ENCODE results near the gene NFKBIZ. TPM values are rescaled to one million over a fixed set of nuclear protein-coding genes. Genes with fewer than 3 reads are reported as not detected.
"Not testable (repeated sequence)": the region's sequence is repeated elsewhere in the genome, so short reads cannot be mapped to it uniquely, and the experiment has no call there.

Gene NFKBIZ
- total and polyA plus RNA-seq, 4 experiments from 2014 or later, result 7.3 to 79.5 (median 44.6) TPM

GRCh38 chr3:101861212-101861788 is 12.0 kb downstream of the NFKBIZ start:
- Mint-ChIP-seq H3K27me3 (no peaks in the 10 kb centered on the region), H3K36me3 (peaks cover 45 to 56% of the 10 kb centered on the region in 2 donors), H3K27ac (peak overlapping the region in 6 of 7 donors; percentile 2 to 43 (median 6)), H3K4me3 (no peak overlapping the region), H3K4me1 (peaks cover 9 to 19% (median 15%) of the 10 kb centered on the region in 4 donors), H3K9me3 (no peaks in the 10 kb centered on the region)
- Histone ChIP-seq H3K4me1 (ENCODE audit: insufficient read depth, low read length) (peaks cover 15% of the 10 kb centered on the region), H3K36me3 (ENCODE audit: insufficient read depth, low read length) (peaks cover 46% of the 10 kb centered on the region), H3K27me3 (ENCODE audit: insufficient read depth, low read length) (no peaks in the 10 kb centered on the region), H3K4me3 (ENCODE audit: low read length in 2 of 2) (no peak overlapping the region), H3K9me3 (ENCODE audit: control insufficient read depth in 1 of 2, low read length in 2 of 2) (no peaks in the 10 kb centered on the region), H3K27ac (ENCODE audit: low read depth, low read length) (no peak overlapping the region)
- no peak for DNase-seq
- ChIA-PET POLR2A (ENCODE audit: partially characterized antibody) (interaction anchor here (1.2 kb wide), 1 partner anchor 10 kb away, joined by 4 read pairs; no protein-coding TSS in a partner anchor), CTCF (ENCODE audit: partially characterized antibody) (no interaction called here)
- intact Hi-C loops (cut with micrococcal nuclease), result no loop called here

DNA sequence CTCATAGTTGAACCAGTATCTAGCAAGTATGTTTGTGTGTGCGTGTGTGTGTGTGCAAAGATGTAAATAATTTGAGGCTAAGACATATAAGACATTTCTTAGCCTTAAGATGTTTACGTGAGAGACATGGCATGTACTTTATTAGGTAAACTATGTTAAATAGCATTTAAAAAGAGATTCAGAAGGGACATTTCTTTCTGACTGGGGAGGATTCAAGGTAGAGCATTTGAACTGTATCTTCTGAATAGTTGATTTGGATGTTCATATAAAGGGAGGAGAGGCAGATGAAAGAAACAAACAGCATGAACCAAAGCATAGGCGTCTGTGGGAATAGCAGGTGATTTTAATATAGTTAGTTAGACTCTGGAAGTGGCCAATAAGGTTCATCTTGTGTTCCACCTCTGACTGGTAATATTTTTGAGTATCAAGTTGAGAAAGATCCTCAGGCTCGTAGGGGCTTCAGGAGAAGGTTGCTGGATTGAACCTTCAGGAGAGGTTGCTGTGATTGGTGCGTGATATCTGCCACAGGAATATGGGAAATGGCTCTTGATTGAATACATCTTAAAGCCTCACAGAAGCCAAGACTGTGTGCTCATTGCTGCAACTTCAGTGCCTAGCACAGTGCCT is 12.6 kb downstream of the NFKBIZ start:
- Mint-ChIP-seq H3K4me3 (no peak overlapping the region), H3K9me3 (no peaks in the 10 kb centered on the region), H3K36me3 (peaks cover 45 to 50% of the 10 kb centered on the region in 2 donors), H3K4me1 (peaks cover 9 to 18% (median 14%) of the 10 kb centered on the region in 4 donors), H3K27ac (peak overlapping the region in 6 of 7 donors; percentile 2 to 43 (median 6)), H3K27me3 (no peaks in the 10 kb centered on the region)
- Histone ChIP-seq H3K36me3 (ENCODE audit: insufficient read depth, low read length) (peaks cover 40% of the 10 kb centered on the region), H3K4me1 (ENCODE audit: insufficient read depth, low read length) (peaks cover 13% of the 10 kb centered on the region), H3K9me3 (ENCODE audit: control insufficient read depth in 1 of 2, low read length in 2 of 2) (no peaks in the 10 kb centered on the region), H3K27me3 (ENCODE audit: insufficient read depth, low read length) (no peaks in the 10 kb centered on the region), H3K4me3 (ENCODE audit: low read length in 2 of 2) (no peak overlapping the region), H3K27ac (ENCODE audit: low read depth, low read length) (no peak overlapping the region)
- DNase-seq, result no peak
- ChIA-PET POLR2A (ENCODE audit: partially characterized antibody) (interaction anchor here (0.7 to 1.2 kb wide), 2 partner anchors 11 to 185 kb away, joined by 3 to 4 read pairs; partner anchors contain the start of gene ZBTB11), CTCF (ENCODE audit: partially characterized antibody) (interaction anchor here (0.8 kb wide), 1 partner anchor 364 kb away, joined by 3 read pairs; no protein-coding TSS in a partner anchor)
- intact Hi-C loops (cut with micrococcal nuclease), result no loop called here

DNA sequence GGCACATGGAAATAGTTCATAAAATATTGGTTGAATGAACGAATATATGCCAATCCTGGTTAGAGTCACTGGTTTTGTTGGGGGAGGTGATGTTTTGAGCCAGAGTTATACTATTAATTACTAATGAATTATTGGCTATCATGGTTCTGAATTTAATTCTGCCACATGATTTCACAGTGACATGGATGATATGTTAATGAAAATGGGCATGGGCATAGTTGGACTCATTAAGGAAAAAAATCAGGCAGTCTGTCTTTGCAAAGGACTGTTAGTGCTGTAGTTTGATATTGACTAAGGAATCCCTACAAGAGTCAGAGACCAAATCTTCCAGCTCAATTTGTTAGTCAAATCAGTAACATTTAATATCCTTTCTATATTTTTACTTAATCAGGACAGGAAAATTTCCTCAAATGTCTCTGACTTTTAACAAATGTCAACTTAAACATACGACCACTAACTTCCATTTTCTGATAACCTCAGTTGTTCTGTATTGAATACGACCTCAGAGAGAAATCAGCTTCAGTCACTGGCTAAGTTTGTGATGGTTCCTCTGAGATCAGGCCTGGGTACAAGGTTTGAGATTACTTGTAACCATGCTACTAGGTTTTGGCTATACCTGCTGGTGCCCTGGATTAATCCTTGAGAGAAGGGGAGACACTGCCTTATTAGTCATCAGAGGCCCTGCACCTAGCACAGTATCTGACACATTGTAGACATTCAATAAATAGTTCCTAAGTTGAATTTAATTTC is 13.3 kb downstream of the NFKBIZ start:
- Mint-ChIP-seq H3K4me3 (no peak overlapping the region), H3K36me3 (peaks cover 40 to 43% of the 10 kb centered on the region in 2 donors), H3K4me1 (peaks cover 4 to 11% (median 7%) of the 10 kb centered on the region in 4 donors), H3K27ac (peak overlapping the region in 4 of 7 donors; percentile 2 to 74 (median 23)), H3K27me3 (no peaks in the 10 kb centered on the region), H3K9me3 (no peaks in the 10 kb centered on the region)
- DNase-seq, result no peak
- H3K4me3 ChIP-seq (ENCODE audit: low read length in 2 of 2), result no peak overlapping the region
- intact Hi-C loops (cut with micrococcal nuclease), result no loop called here
- peaks cover 6% of the 10 kb centered on the region for H3K4me1 ChIP-seq (ENCODE audit: insufficient read depth, low read length)
- ChIA-PET POLR2A (ENCODE audit: partially characterized antibody) (interaction anchor here (0.7 kb wide), 1 partner anchor 186 kb away, joined by 3 read pairs; the partner anchor contains the start of gene ZBTB11), CTCF (ENCODE audit: partially characterized antibody) (interaction anchor here (0.8 kb wide), 1 partner anchor 363 kb away, joined by 3 read pairs; no protein-coding TSS in a partner anchor)
- no peaks in the 10 kb centered on the region for H3K9me3 ChIP-seq (ENCODE audit: control insufficient read depth in 1 of 2, low read length in 2 of 2)
- no peak overlapping the region for H3K27ac ChIP-seq (ENCODE audit: low read depth, low read length)
- peaks cover 33% of the 10 kb centered on the region for H3K36me3 ChIP-seq (ENCODE audit: insufficient read depth, low read length)
- H3K27me3 ChIP-seq (ENCODE audit: insufficient read depth, low read length), result no peaks in the 10 kb centered on the region

GRCh38 chr3:101864926-101865325 is 15.6 kb downstream of the NFKBIZ start:
- peaks cover 16 to 19% of the 10 kb centered on the region in 2 donors for H3K36me3 Mint-ChIP-seq
- H3K27ac ChIP-seq (ENCODE audit: low read depth, low read length); H3K9me3 Mint-ChIP-seq; DNase-seq; H3K4me1 Mint-ChIP-seq; H3K9me3 ChIP-seq (ENCODE audit: control insufficient read depth in 1 of 2, low read length in 2 of 2); H3K27me3 ChIP-seq (ENCODE audit: insufficient read depth, low read length); H3K4me3 ChIP-seq (ENCODE audit: low read length in 2 of 2); H3K27ac Mint-ChIP-seq; H3K4me1 ChIP-seq (ENCODE audit: insufficient read depth, low read length); intact Hi-C loops (cut with micrococcal nuclease); H3K27me3 Mint-ChIP-seq; H3K4me3 Mint-ChIP-seq: not testable (repeated sequence)
- peaks cover 10% of the 10 kb centered on the region for H3K36me3 ChIP-seq (ENCODE audit: insufficient read depth, low read length)
- ChIA-PET CTCF (ENCODE audit: partially characterized antibody) (interaction anchor here (1.0 to 1.6 kb wide), 3 partner anchors 50 to 364 kb away, joined by 3 to 5 read pairs (median 3); no protein-coding TSS in a partner anchor), POLR2A (ENCODE audit: partially characterized antibody) (interaction anchor here (1.9 kb wide), 1 partner anchor 13 kb away, joined by 10 read pairs; no protein-coding TSS in a partner anchor)

GRCh38 chr3:101865751-101866509 is 16.6 kb downstream of the NFKBIZ start:
- no peaks in the 10 kb centered on the region for H3K9me3 ChIP-seq (ENCODE audit: control insufficient read depth in 1 of 2, low read length in 2 of 2)
- H3K4me1 ChIP-seq (ENCODE audit: insufficient read depth, low read length), result no peaks in the 10 kb centered on the region
- ChIA-PET CTCF (ENCODE audit: partially characterized antibody) (interaction anchor here (1.0 to 1.6 kb wide), 3 partner anchors 51 to 363 kb away, joined by 3 to 5 read pairs (median 3); no protein-coding TSS in a partner anchor), POLR2A (ENCODE audit: partially characterized antibody) (interaction anchor here (1.2 kb wide), 1 partner anchor 16 kb away, joined by 5 read pairs; the partner anchor contains the start of gene NFKBIZ)
- H3K27me3 ChIP-seq (ENCODE audit: insufficient read depth, low read length), result no peaks in the 10 kb centered on the region
- H3K4me3 ChIP-seq (ENCODE audit: low read length in 2 of 2), result no peak overlapping the region
- no peaks in the 10 kb centered on the region for H3K9me3 Mint-ChIP-seq
- peaks cover 8 to 11% of the 10 kb centered on the region in 2 donors for H3K36me3 Mint-ChIP-seq
- no peak for DNase-seq
- peak overlapping the region in 1 of 7 donors; percentile 44 for H3K27ac Mint-ChIP-seq
- intact Hi-C loops (cut with micrococcal nuclease), result no loop called here
- peaks cover 2% of the 10 kb centered on the region for H3K36me3 ChIP-seq (ENCODE audit: insufficient read depth, low read length)
- no peak overlapping the region for H3K27ac ChIP-seq (ENCODE audit: low read depth, low read length)
- H3K27me3 Mint-ChIP-seq, result no peaks in the 10 kb centered on the region
- H3K4me3 Mint-ChIP-seq, result peak overlapping the region in 1 of 8 donors; percentile 40
- H3K4me1 Mint-ChIP-seq, result peaks cover 0 to 5% (median 0%) of the 10 kb centered on the region in 4 donors

DNA sequence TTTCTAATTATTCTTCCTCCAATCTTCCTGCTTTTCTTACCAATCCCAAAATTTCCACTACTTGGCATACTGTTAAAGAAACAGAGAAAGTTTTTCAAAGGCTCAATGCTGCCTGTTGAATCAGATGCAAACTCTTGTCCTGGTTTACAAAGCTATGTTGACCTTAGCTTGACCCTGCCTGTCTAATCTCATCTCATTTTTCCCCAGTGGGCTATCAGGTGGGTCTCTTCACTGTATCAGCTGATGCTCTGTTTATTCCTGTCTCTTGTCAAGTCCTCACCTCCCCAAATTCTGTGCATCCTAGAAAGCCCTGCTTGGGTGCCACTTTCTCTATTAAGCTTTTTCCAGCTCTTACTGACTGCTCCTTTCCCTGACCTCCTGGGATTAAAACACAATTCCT is 18.2 kb downstream of the NFKBIZ start:
- peaks cover 0 to 3% (median 0%) of the 10 kb centered on the region in 4 donors for H3K4me1 Mint-ChIP-seq
- H3K36me3 Mint-ChIP-seq, result peaks cover 0 to 2% of the 10 kb centered on the region in 2 donors
- ChIA-PET CTCF (ENCODE audit: partially characterized antibody) (no interaction called here), POLR2A (ENCODE audit: partially characterized antibody) (no interaction called here)
- H3K9me3 ChIP-seq (ENCODE audit: control insufficient read depth in 1 of 2, low read length in 2 of 2), result no peaks in the 10 kb centered on the region
- no peaks in the 10 kb centered on the region for H3K27me3 ChIP-seq (ENCODE audit: insufficient read depth, low read length)
- intact Hi-C loops (cut with micrococcal nuclease), result no loop called here
- no peaks in the 10 kb centered on the region for H3K36me3 ChIP-seq (ENCODE audit: insufficient read depth, low read length)
- H3K4me3 Mint-ChIP-seq, result no peak overlapping the region
- H3K27ac Mint-ChIP-seq, result peak overlapping the region in 1 of 7 donors; percentile 15
- H3K27ac ChIP-seq (ENCODE audit: low read depth, low read length), result no peak overlapping the region
- no peaks in the 10 kb centered on the region for H3K4me1 ChIP-seq (ENCODE audit: insufficient read depth, low read length)
- no peaks in the 10 kb centered on the region for H3K27me3 Mint-ChIP-seq
- no peaks in the 10 kb centered on the region for H3K9me3 Mint-ChIP-seq
- no peak overlapping the region for H3K4me3 ChIP-seq (ENCODE audit: low read length in 2 of 2)
- DNase-seq, result no peak

All from CD4-positive, alpha-beta memory T cell (primary cell).